H7 (cell line): ENCODE measurements around the gene ADORA2B. TPM values are rescaled to one million over a fixed set of nuclear protein-coding genes. Genes with fewer than 3 reads are reported as not detected.
A peak's percentile ranks its signal among the peaks of the same experiment; 100 is the strongest.

ENCODE experiments used
- DNase-seq: peaks from one replicate; pipeline ENCODE4 v3.0.0; 2012
- H3K27me3 ChIP-seq: 2 replicates; pipeline ENCODE4 v1.6.0; 2011; ENCODE audit warnings: mild to moderate bottlenecking, low read length; ENCODE audit not compliant: control insufficient read depth, insufficient read depth
- H3K36me3 ChIP-seq: replicated peaks from 2 replicates; pipeline ENCODE4 v1.5.1; 2011; ENCODE audit warnings: low read length; ENCODE audit not compliant: control insufficient read depth, insufficient read depth
- H3K4me3 ChIP-seq: 2 replicates; pipeline ENCODE4 v1.5.1; 2011; ENCODE audit warnings: low read depth, mild to moderate bottlenecking, control low read depth, low read length, moderate library complexity; ENCODE audit not compliant: insufficient read depth
- total RNA-seq: library from RNA; depleted of rRNA; stranded (reverse); fragments of >200 nt; shearing (Covaris generic); gene quantifications from 2 replicates; pipeline ENCODE4 v1.2.3, GENCODE V29; 2014; rRNA removed

The ADORA2B gene
- total RNA-seq, 1 experiment from 2014 or later: 4.6 TPM

GRCh38 chr17:16002708-16003260 lies 57.9 kb downstream of the ADORA2B start:
- H3K4me3 ChIP-seq: no peak overlapping the region
- H3K36me3 ChIP-seq: peaks cover 43% of the 10 kb centered on the region
- H3K27me3 ChIP-seq: no peaks in the 10 kb centered on the region
- no peak for DNase-seq

GRCh38 chr17:16003841-16004240 lies 58.9 kb downstream of the ADORA2B start:
- peaks cover 52% of the 10 kb centered on the region for H3K36me3 ChIP-seq

GRCh38 chr17:16005636-16006035 lies 60.7 kb downstream of the ADORA2B start:
- peaks cover 56% of the 10 kb centered on the region for H3K36me3 ChIP-seq
- H3K27me3 ChIP-seq: no peaks in the 10 kb centered on the region
- no peak for DNase-seq
- no peak overlapping the region for H3K4me3 ChIP-seq

More at GRCh38 chr17:16003841-16004240, 58.9 kb downstream of the ADORA2B start:
- Histone ChIP-seq H3K27me3 (no peaks in the 10 kb centered on the region), H3K4me3 (no peak overlapping the region)
- DNase-seq: no peak

- H3K4me3 ChIP-seq: no peak overlapping the region
- no peaks in the 10 kb centered on the region for H3K27me3 ChIP-seq
- H3K36me3 ChIP-seq: peaks cover 47% of the 10 kb centered on the region
- DNase-seq: no peak
These were observed 62.5 kb downstream of the ADORA2B start for GRCh38 chr17:16007439-16007838.

GRCh38 chr17:16013943-16014407 lies 69.0 kb downstream of the ADORA2B start:
- peak; percentile 43 for DNase-seq
- Histone ChIP-seq H3K4me3 (no peak overlapping the region), H3K27me3 (no peaks in the 10 kb centered on the region), H3K36me3 (peaks cover 13% of the 10 kb centered on the region)

- DNase-seq: no peak
- Histone ChIP-seq H3K36me3 (peaks cover 9% of the 10 kb centered on the region), H3K4me3 (no peak overlapping the region), H3K27me3 (no peaks in the 10 kb centered on the region)
These were observed 74.4 kb downstream of the ADORA2B start for GRCh38 chr17:16019347-16019746.

GRCh38 chr17:16023881-16024280 lies 79.0 kb downstream of the ADORA2B start:
- H3K4me3 ChIP-seq: no peak overlapping the region
- no peaks in the 10 kb centered on the region for H3K27me3 ChIP-seq
- H3K36me3 ChIP-seq: peaks cover 26% of the 10 kb centered on the region
- no peak for DNase-seq

GRCh38 chr17:16025202-16025601 lies 80.3 kb downstream of the ADORA2B start:
- Histone ChIP-seq H3K4me3 (no peak overlapping the region), H3K36me3 (peaks cover 29% of the 10 kb centered on the region), H3K27me3 (no peaks in the 10 kb centered on the region)
- DNase-seq: no peak

Other genes starting within 250 kb of the ADORA2B start
- 49.9 and 58.9 TPM in 2 replicates for gene ZNF286A, start 245.4 kb upstream of the ADORA2B start, total RNA-seq
- 3.8 and 7.7 TPM in 2 replicates for gene TBC1D26, start 212.8 kb upstream of the ADORA2B start, total RNA-seq
- gene ZSWIM7, start 54.6 kb downstream of the ADORA2B start, total RNA-seq: 17.3 and 22.0 TPM in 2 replicates
- 43.1 and 56.9 TPM in 2 replicates for gene TTC19, start 54.7 kb downstream of the ADORA2B start, total RNA-seq